Coronary artery (tissue), 2 donors: ENCODE measurements around the gene AMER1.

ENCODE experiments used
- DNase-seq: peaks from one replicate; pipeline ENCODE4 v3.0.0-alpha.2; 2017; ENCODE audit warnings: low spot score
- H3K27ac ChIP-seq, 2 donors: fragments of 200-600 bp; sonication (generic); one replicate each; pipeline ENCODE4 v1.5.1; 2016 to 2019
- H3K4me3 ChIP-seq: fragments of 200-600 bp; sonication (generic); 2 replicates; pipeline ENCODE4 v1.5.1; 2016; ENCODE audit warnings: mild to moderate bottlenecking, moderate library complexity
- CTCF ChIP-seq: fragments of 200-600 bp; sonication (generic); IDR thresholded peaks from one replicate; pipeline ENCODE4 v1.5.1; 2019; ENCODE audit warnings: antibody characterized with exemption

Gene AMER1

GRCh38 chrX:64204701-64205440, 637 bp downstream of the AMER1 start:
- TF ChIP-seq CTCF: no peak
- DNase-seq: peak; percentile 75
- peak overlapping the region; percentile 86 to 94 for H3K27ac ChIP-seq
- peak overlapping the region; percentile 84 for H3K4me3 ChIP-seq

GRCh38 chrX:64204252-64204651, 1.3 kb downstream of the AMER1 start:
- TF ChIP-seq CTCF: no peak
- DNase-seq: peak; percentile 76
- Histone ChIP-seq H3K27ac (peak overlapping the region; percentile 86 to 94), H3K4me3 (peak overlapping the region; percentile 84)

GRCh38 chrX:64202808-64203325, 2.6 kb downstream of the AMER1 start:
- TF ChIP-seq CTCF: no peak
- Histone ChIP-seq H3K27ac (no peak overlapping the region), H3K4me3 (no peak overlapping the region)
- DNase-seq: no peak

- H3K27ac ChIP-seq: no peak overlapping the region
- TF ChIP-seq CTCF: no peak
- H3K4me3 ChIP-seq: no peak overlapping the region
- no peak for DNase-seq
These were observed 7.5 kb downstream of the AMER1 start for GRCh38 chrX:64198036-64198435.

GRCh38 chrX:64196606-64197005, 8.9 kb downstream of the AMER1 start:
- H3K4me3 ChIP-seq: no peak overlapping the region
- TF ChIP-seq CTCF: no peak
- DNase-seq: no peak
- no peak overlapping the region for H3K27ac ChIP-seq

GRCh38 chrX:64195862-64196261, 9.6 kb downstream of the AMER1 start:
- no peak overlapping the region for H3K4me3 ChIP-seq
- TF ChIP-seq CTCF: no peak
- H3K27ac ChIP-seq: no peak overlapping the region
- DNase-seq: no peak

- no peak overlapping the region for H3K4me3 ChIP-seq
- no peak for TF ChIP-seq CTCF
These were observed 12.8 kb downstream of the AMER1 start for GRCh38 chrX:64192673-64193072.

More at GRCh38 chrX:64192673-64193072, 12.8 kb downstream of the AMER1 start:
- peak; percentile 57 for DNase-seq
- no peak overlapping the region for H3K27ac ChIP-seq
